Heart left ventricle (tissue), 16 donors: ENCODE results near the gene CALU. TPM values are rescaled to one million over a fixed set of nuclear protein-coding genes. Genes with fewer than 3 reads are reported as not detected.

ENCODE experiments used
- ATAC-seq, 4 donors: fragments of 200-7000 bp; cut with Tn5 transposase; one replicate each; pipeline ENCODE4 v1.9.1; 2020 to 2022; ENCODE audit warnings: moderate library complexity in 4 of 4, mild to moderate bottlenecking in 3 of 4, moderate number of reproducible peaks in 1 of 4
- DNase-seq, 5 donors: peaks; one replicate each; pipeline ENCODE4 v3.0.0-alpha.2; 2020
- H3K27ac ChIP-seq, 12 donors: fragments of 200-600 bp; sonication (generic) in 4 of 12; one replicate each; pipeline versions ENCODE4 v1.5.0 to v1.8.0; 2016 to 2022; ENCODE audit warnings: mild to moderate bottlenecking in 2 of 12
- H3K27me3 ChIP-seq, 9 donors: fragments of 200-600 bp; sonication (generic) in 2 of 9; one replicate each; pipeline versions ENCODE4 v1.5.1 to v1.8.0; 2016 to 2022; ENCODE audit warnings: mild to moderate bottlenecking in 3 of 9
- H3K36me3 ChIP-seq, 9 donors: fragments of 200-600 bp; sonication (generic) in 2 of 9; one replicate each; pipeline versions ENCODE4 v1.5.0 to v1.8.0; 2018 to 2022; ENCODE audit warnings: mild to moderate bottlenecking in 2 of 9
- H3K4me1 ChIP-seq, 12 donors: fragments of 200-600 bp; sonication (generic) in 4 of 12; one replicate each; pipeline versions ENCODE4 v1.5.0 to v1.8.0; 2016 to 2022; ENCODE audit warnings: mild to moderate bottlenecking in 3 of 12
- H3K4me3 ChIP-seq, 12 donors: fragments of 200-600 bp; sonication (generic) in 4 of 12; one replicate each; pipeline versions ENCODE4 v1.5.0 to v1.8.0; 2017 to 2022; ENCODE audit warnings: mild to moderate bottlenecking in 9 of 12, moderate library complexity in 4 of 12
- H3K9me3 ChIP-seq, 12 donors: fragments of 200-600 bp; sonication (generic) in 4 of 12; one replicate each; pipeline versions ENCODE4 v1.5.0 to v1.8.0; 2016 to 2022; ENCODE audit warnings: mild to moderate bottlenecking in 1 of 12
- CTCF ChIP-seq, 12 donors: fragments of 200-600 bp; sonication (generic) in 4 of 12; IDR thresholded peaks; one replicate each; pipeline versions ENCODE4 v1.5.0 to v1.8.0; 2018 to 2022; ENCODE audit warnings: antibody characterized with exemption in 12 of 12, mild to moderate bottlenecking in 5 of 12
- POLR2A ChIP-seq, 2 donors: fragments of 450-650 bp; IDR thresholded peaks; one replicate each; pipeline ENCODE4 v1.6.1; 2017; ENCODE audit warnings: antibody characterized with exemption in 2 of 2, mild to moderate bottlenecking in 2 of 2, moderate library complexity in 2 of 2
- whole genome bisulfite sequencing, 4 donors: extraction: QIAGEN DNeasy Blood & Tissue Kit in 2 of 4; methylation state at CpG; one replicate each; pipeline versions ENCODE4 v1.1.5 to v1.1.7; 2013 to 2018; 5-methylcytosine and 5-hydroxymethylcytosine counted together
- intact Hi-C, 10 donors: fragments of 100-400 bp; cut with DNase I; formaldehyde crosslinking; loops; one replicate each; pipeline versions ENCODE4 v1.11.1 to v1.14.2; 2022
- polyA plus RNA-seq, 2 donors: library from polyadenylated mRNA; stranded (reverse); fragments of 200-250 nt; gene quantifications; one replicate each; pipeline ENCODE4 v1.2.3, GENCODE V29; 2013
- total RNA-seq, 9 donors: library from RNA; depleted of rRNA in 2 of 9; stranded (reverse); fragments of >200 nt in 2 of 9; fragmentation: NEBNext Ultra II Directional in 3 of 9; extraction: Animal tissue kit (Norgen Biotek cat#: 25700) in 3 of 9; gene quantifications; one replicate each; pipeline versions ENCODE4 v1.1.0 to v1.2.4, GENCODE V29; 2016 to 2023
- donor health status: ischemic (EF 13 %, LVEDD 7.1; RV severe dilation, severe dysfunction).
- donor health status: healthy with polysubstance abuse.
- donor health status: DM: no; HTN: yes; CAD: no.
- donor health status: DM: no; HTN: no; CAD: no.
- donor health status: ischemic (EF 25% LVEDD 6.9; RV normal size, moderate dysfunction).
- donor health status: ischemic (EF 25% LVEDD 5.7; RV mildly dilated, moderate dysfunction).
- donor health status: healthy.
- donor health status: DM: yes; HTN: yes; CAD: no.
- donor health status: ischemic (EF 35%, LVEDD 5.7; RV mildly dilated, moderate dysfunction).
- donor health status: nonischemic (EF 11% LVEDD 7.7; RV severe dilation, severe dysfunction).
- donor health status: DM: yes; HTN: yes; CAD: no.
- donor health status: PGD.
- donor health status: ischemic (EF 29% LVEDD 5.4; RV normal size, mild dysfunction).
- donor health status: nonischemic (EF 23%, LVEDD 6.1; RV moderate dilation, normal function).

Gene CALU
- total and polyA plus RNA-seq, 11 donors, result 51.4 to 689 (median 257) TPM

GRCh38 chr7:128811631-128812430, 72.7 kb downstream of the CALU start:
- no peaks in the 10 kb centered on the region for H3K9me3 ChIP-seq
- WGBS, 4 donors, result 88 to 97% (median 94%) methylated on average over 10 to 11 of the region's 11 CpGs
- no peak overlapping the region for H3K27ac ChIP-seq
- peaks cover 0 to 11% (median 4%) of the 10 kb centered on the region in 12 donors for H3K4me1 ChIP-seq
- H3K27me3 ChIP-seq, result no peaks in the 10 kb centered on the region
- ATAC-seq, result no peak
- intact Hi-C loops, result no loop called here
- no peaks in the 10 kb centered on the region for H3K36me3 ChIP-seq
- H3K4me3 ChIP-seq, result no peak overlapping the region
- TF ChIP-seq POLR2A (IDR thresholded peaks at IDR 0.05), result no peak
- no peak for TF ChIP-seq CTCF (IDR thresholded peaks at IDR 0.05)
- DNase-seq, result no peak

GRCh38 chr7:128812514-128813168, 73.5 kb downstream of the CALU start:
- peak in 3 of 4 donors; percentile 63 to 77 (median 70) for ATAC-seq
- Histone ChIP-seq H3K36me3 (no peaks in the 10 kb centered on the region), H3K4me1 (peaks cover 0 to 11% (median 4%) of the 10 kb centered on the region in 12 donors), H3K4me3 (no peak overlapping the region), H3K27me3 (no peaks in the 10 kb centered on the region), H3K27ac (no peak overlapping the region), H3K9me3 (no peaks in the 10 kb centered on the region)
- no peak for TF ChIP-seq CTCF (IDR thresholded peaks at IDR 0.05)
- no peak for TF ChIP-seq POLR2A (IDR thresholded peaks at IDR 0.05)
- WGBS, 4 donors, result 36 to 49% (median 39%) methylated on average over 11 of the region's 11 CpGs
- intact Hi-C loops, result no loop called here
- DNase-seq, result peak in 3 of 5 donors; percentile 43 to 70 (median 49)

GRCh38 chr7:128814499-128814898, 75.3 kb downstream of the CALU start:
- Histone ChIP-seq H3K9me3 (no peaks in the 10 kb centered on the region), H3K36me3 (no peaks in the 10 kb centered on the region), H3K27me3 (no peaks in the 10 kb centered on the region), H3K27ac (no peak overlapping the region), H3K4me3 (no peak overlapping the region), H3K4me1 (peaks cover 0 to 11% (median 4%) of the 10 kb centered on the region in 12 donors)
- TF ChIP-seq CTCF (IDR thresholded peaks at IDR 0.05) (no peak), POLR2A (IDR thresholded peaks at IDR 0.05) (no peak)
- intact Hi-C loops, result no loop called here
- WGBS, 4 donors, result 89 to 93% (median 91%) methylated on average over 6 of the region's 6 CpGs
- ATAC-seq (no peak), DNase-seq (no peak)

GRCh38 chr7:128815289-128815942, 76.3 kb downstream of the CALU start:
- H3K27ac ChIP-seq, result no peak overlapping the region
- H3K4me1 ChIP-seq, result peaks cover 0 to 11% (median 4%) of the 10 kb centered on the region in 12 donors
- H3K9me3 ChIP-seq, result no peaks in the 10 kb centered on the region
- 76 to 88% (median 80%) methylated on average over 7 of the region's 7 CpGs for WGBS, 4 donors
- ATAC-seq (no peak), DNase-seq (no peak)
- TF ChIP-seq POLR2A (IDR thresholded peaks at IDR 0.05) (no peak), CTCF (IDR thresholded peaks at IDR 0.05) (no peak)
- no peaks in the 10 kb centered on the region for H3K27me3 ChIP-seq
- no peaks in the 10 kb centered on the region for H3K36me3 ChIP-seq
- no peak overlapping the region for H3K4me3 ChIP-seq
- intact Hi-C loops, result no loop called here
